SK-N-SH treated with all-trans-retinoic acid at 6 μM for 48 hours (cell line): Measurements from ENCODE around the gene KCP.

Experiments
- ATAC-seq: fragments of 200-7000 bp; cut with Tn5 transposase; 3 replicates; pipeline ENCODE4 v1.9.1; 2020; ENCODE audit warnings: mild to moderate bottlenecking, moderate library complexity
- ESRRG ChIP-seq: fragments of 250-450 bp; sonication (Bioruptor Pico); IDR thresholded peaks from 2 replicates; pipeline ENCODE4 v1.6.1; 2021; ENCODE audit warnings: mild to moderate bottlenecking
- ISL1 ChIP-seq: fragments of 250-450 bp; sonication (Bioruptor Pico); IDR thresholded peaks from 2 replicates; pipeline ENCODE4 v2.1.2; 2022; ENCODE audit warnings: mild to moderate bottlenecking, moderate library complexity
- PPARA ChIP-seq: fragments of 250-450 bp; sonication (Bioruptor Pico); IDR thresholded peaks from 2 replicates; pipeline ENCODE4 v1.5.0; 2020; ENCODE audit warnings: mild to moderate bottlenecking, borderline replicate concordance
- RARB ChIP-seq: fragments of 250-450 bp; sonication (Bioruptor Pico); IDR thresholded peaks from 2 replicates; pipeline ENCODE4 v1.8.0; 2021; ENCODE audit warnings: mild to moderate bottlenecking, moderate library complexity
- SNAI2 ChIP-seq: fragments of 250-450 bp; sonication (Bioruptor Pico); IDR thresholded peaks from 2 replicates; pipeline ENCODE4 v1.5.0; 2020; ENCODE audit warnings: mild to moderate bottlenecking, moderate library complexity
- TCF4 ChIP-seq: fragments of 250-450 bp; sonication (Bioruptor Pico); IDR thresholded peaks from 2 replicates; pipeline ENCODE4 v1.8.0; 2021; ENCODE audit warnings: mild to moderate bottlenecking, moderate library complexity, borderline replicate concordance
- TOX ChIP-seq: fragments of 250-450 bp; sonication (Bioruptor Pico); IDR thresholded peaks from 2 replicates; pipeline ENCODE4 v1.8.0; 2021; ENCODE audit warnings: mild to moderate bottlenecking, moderate library complexity, borderline replicate concordance
- ZC3H10 ChIP-seq: fragments of 250-450 bp; sonication (Bioruptor Pico); IDR thresholded peaks from 2 replicates; pipeline ENCODE4 v1.5.1; 2021; ENCODE audit warnings: mild to moderate bottlenecking, moderate library complexity
- ZFP3 ChIP-seq: fragments of 250-450 bp; sonication (Bioruptor Pico); IDR thresholded peaks from 2 replicates; pipeline ENCODE4 v1.5.0; 2020; ENCODE audit warnings: mild to moderate bottlenecking, moderate library complexity
- ZFP30 ChIP-seq: fragments of 450-650 bp; formaldehyde crosslinking; IDR thresholded peaks from 2 replicates; pipeline ENCODE4 v1.5.0; 2022; ENCODE audit warnings: mild to moderate bottlenecking, moderate library complexity
- ZNF565 ChIP-seq: fragments of 450-650 bp; formaldehyde crosslinking; conservative IDR thresholded peaks from 2 replicates; pipeline ENCODE4 v1.5.0; 2020; ENCODE audit warnings: low read depth, mild to moderate bottlenecking, moderate library complexity
- ZNF70 ChIP-seq: fragments of 450-650 bp; formaldehyde crosslinking; IDR thresholded peaks from 2 replicates; pipeline ENCODE4 v1.5.0; 2020; ENCODE audit warnings: mild to moderate bottlenecking, moderate library complexity
- ZNF8 ChIP-seq: fragments of 450-650 bp; formaldehyde crosslinking; IDR thresholded peaks from 2 replicates; pipeline ENCODE4 v1.5.0; 2020; ENCODE audit warnings: mild to moderate bottlenecking, moderate library complexity
- TF ChIP-seq, protein P1 (sequence below): fragments of 250-450 bp; sonication (Bioruptor Pico); IDR thresholded peaks from 2 replicates; pipeline ENCODE4 v1.5.0; 2020; ENCODE audit warnings: mild to moderate bottlenecking, moderate library complexity
- TF ChIP-seq, protein P2 (sequence below): fragments of 250-450 bp; sonication (Bioruptor Pico); IDR thresholded peaks from 2 replicates; pipeline ENCODE4 v1.5.1; 2021; ENCODE audit warnings: mild to moderate bottlenecking, moderate library complexity
- TF ChIP-seq, protein P3 (sequence below): fragments of 250-450 bp; sonication (Bioruptor Pico); IDR thresholded peaks from 2 replicates; pipeline ENCODE4 v1.8.0; 2021; ENCODE audit warnings: low read depth, mild to moderate bottlenecking, moderate library complexity, borderline replicate concordance
- TF ChIP-seq, protein P4 (sequence below): fragments of 250-450 bp; sonication (Bioruptor Pico); IDR thresholded peaks from 2 replicates; pipeline ENCODE4 v1.8.0; 2020; ENCODE audit warnings: mild to moderate bottlenecking, moderate library complexity, borderline replicate concordance
- TF ChIP-seq, protein P5 (sequence below): fragments of 250-450 bp; sonication (Bioruptor Pico); IDR thresholded peaks from 2 replicates; pipeline ENCODE4 v1.5.1; 2020; ENCODE audit warnings: low read depth, mild to moderate bottlenecking, moderate library complexity

KCP gene

DNA sequence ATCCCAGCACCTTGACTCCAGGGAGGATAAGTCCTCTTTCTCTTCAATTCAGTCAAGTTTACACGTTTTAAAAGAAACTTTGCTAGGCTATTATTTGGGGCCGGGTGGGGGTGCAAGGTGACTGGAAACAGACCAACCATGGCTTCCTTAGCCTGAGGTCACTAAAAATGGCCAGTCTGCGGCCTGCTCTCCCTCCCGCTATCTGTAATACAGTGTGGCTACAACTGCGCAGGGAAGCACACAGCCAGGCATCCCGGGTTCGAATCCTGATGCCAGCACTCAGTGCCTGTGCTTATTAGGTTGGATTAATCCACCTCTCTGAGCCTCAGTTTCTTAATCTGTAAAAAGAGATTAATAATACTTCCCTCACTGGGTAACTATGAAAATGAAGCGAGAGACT is 28.4 kb downstream of the KCP start:
- ATAC-seq: no peak

DNA sequence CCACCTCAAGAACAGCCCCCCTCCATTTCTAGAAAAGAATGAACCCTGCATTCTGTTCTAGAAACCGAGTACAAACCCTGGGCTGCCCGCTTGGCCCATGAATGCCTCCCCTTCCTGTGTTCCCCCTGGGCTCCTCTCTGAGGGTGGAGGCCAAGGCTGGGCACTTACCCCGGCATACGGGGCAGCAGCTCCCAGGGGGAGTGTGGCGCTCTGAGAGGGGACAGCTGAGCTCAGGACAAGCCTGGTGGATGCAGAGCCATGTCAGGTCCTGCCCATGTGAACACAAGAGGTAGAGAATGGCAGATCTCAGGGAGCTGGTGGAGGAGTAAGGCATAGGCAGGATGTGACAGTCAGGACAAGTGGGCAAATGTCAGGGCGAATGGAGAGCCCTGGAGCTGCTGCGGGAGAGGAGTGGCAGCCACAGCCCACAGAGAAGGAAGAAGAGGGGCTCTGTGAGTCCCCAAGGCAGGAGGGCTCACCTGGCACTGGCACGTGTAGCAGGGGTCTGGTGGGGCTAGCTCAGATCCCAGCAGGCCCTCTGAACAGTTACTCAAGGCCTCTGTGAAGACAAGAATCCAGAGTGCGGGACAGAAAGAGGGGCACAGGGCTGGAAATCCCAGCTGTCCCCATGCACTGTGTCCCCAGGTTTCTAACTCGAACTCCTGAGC is 28.9 kb downstream of the KCP start:
- TF ChIP-seq, protein P1, sequence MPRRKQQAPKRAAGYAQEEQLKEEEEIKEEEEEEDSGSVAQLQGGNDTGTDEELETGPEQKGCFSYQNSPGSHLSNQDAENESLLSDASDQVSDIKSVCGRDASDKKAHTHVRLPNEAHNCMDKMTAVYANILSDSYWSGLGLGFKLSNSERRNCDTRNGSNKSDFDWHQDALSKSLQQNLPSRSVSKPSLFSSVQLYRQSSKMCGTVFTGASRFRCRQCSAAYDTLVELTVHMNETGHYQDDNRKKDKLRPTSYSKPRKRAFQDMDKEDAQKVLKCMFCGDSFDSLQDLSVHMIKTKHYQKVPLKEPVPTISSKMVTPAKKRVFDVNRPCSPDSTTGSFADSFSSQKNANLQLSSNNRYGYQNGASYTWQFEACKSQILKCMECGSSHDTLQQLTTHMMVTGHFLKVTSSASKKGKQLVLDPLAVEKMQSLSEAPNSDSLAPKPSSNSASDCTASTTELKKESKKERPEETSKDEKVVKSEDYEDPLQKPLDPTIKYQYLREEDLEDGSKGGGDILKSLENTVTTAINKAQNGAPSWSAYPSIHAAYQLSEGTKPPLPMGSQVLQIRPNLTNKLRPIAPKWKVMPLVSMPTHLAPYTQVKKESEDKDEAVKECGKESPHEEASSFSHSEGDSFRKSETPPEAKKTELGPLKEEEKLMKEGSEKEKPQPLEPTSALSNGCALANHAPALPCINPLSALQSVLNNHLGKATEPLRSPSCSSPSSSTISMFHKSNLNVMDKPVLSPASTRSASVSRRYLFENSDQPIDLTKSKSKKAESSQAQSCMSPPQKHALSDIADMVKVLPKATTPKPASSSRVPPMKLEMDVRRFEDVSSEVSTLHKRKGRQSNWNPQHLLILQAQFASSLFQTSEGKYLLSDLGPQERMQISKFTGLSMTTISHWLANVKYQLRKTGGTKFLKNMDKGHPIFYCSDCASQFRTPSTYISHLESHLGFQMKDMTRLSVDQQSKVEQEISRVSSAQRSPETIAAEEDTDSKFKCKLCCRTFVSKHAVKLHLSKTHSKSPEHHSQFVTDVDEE: no peak
- TF ChIP-seq ZFP30 (no peak), ESRRG (CRISPR knock-in tag) (no peak), SNAI2 (CRISPR knock-in tag) (no peak), TOX (CRISPR knock-in tag) (no peak), TCF4 (CRISPR knock-in tag) (no peak), PPARA (CRISPR knock-in tag) (no peak), ZNF70 (CRISPR knock-in tag) (no peak), ZNF8 (CRISPR knock-in tag) (no peak), ZC3H10 (CRISPR knock-in tag) (no peak), ISL1 (no peak), ZNF565 (CRISPR knock-in tag) (no peak), ZFP3 (CRISPR knock-in tag) (no peak)
- TF ChIP-seq, protein P2, sequence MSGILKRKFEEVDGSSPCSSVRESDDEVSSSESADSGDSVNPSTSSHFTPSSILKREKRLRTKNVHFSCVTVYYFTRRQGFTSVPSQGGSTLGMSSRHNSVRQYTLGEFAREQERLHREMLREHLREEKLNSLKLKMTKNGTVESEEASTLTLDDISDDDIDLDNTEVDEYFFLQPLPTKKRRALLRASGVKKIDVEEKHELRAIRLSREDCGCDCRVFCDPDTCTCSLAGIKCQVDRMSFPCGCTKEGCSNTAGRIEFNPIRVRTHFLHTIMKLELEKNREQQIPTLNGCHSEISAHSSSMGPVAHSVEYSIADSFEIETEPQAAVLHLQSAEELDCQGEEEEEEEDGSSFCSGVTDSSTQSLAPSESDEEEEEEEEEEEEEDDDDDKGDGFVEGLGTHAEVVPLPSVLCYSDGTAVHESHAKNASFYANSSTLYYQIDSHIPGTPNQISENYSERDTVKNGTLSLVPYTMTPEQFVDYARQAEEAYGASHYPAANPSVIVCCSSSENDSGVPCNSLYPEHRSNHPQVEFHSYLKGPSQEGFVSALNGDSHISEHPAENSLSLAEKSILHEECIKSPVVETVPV (CRISPR knock-in tag): no peak
- TF ChIP-seq, protein P3, sequence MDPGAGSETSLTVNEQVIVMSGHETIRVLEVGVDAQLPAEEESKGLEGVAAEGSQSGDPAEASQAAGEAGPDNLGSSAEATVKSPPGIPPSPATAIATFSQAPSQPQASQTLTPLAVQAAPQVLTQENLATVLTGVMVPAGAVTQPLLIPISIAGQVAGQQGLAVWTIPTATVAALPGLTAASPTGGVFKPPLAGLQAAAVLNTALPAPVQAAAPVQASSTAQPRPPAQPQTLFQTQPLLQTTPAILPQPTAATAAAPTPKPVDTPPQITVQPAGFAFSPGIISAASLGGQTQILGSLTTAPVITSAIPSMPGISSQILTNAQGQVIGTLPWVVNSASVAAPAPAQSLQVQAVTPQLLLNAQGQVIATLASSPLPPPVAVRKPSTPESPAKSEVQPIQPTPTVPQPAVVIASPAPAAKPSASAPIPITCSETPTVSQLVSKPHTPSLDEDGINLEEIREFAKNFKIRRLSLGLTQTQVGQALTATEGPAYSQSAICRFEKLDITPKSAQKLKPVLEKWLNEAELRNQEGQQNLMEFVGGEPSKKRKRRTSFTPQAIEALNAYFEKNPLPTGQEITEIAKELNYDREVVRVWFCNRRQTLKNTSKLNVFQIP (CRISPR knock-in tag): no peak
- TF ChIP-seq, protein P4, sequence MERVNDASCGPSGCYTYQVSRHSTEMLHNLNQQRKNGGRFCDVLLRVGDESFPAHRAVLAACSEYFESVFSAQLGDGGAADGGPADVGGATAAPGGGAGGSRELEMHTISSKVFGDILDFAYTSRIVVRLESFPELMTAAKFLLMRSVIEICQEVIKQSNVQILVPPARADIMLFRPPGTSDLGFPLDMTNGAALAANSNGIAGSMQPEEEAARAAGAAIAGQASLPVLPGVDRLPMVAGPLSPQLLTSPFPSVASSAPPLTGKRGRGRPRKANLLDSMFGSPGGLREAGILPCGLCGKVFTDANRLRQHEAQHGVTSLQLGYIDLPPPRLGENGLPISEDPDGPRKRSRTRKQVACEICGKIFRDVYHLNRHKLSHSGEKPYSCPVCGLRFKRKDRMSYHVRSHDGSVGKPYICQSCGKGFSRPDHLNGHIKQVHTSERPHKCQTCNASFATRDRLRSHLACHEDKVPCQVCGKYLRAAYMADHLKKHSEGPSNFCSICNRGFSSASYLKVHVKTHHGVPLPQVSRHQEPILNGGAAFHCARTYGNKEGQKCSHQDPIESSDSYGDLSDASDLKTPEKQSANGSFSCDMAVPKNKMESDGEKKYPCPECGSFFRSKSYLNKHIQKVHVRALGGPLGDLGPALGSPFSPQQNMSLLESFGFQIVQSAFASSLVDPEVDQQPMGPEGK (CRISPR knock-in tag): no peak
- TF ChIP-seq, protein P5, sequence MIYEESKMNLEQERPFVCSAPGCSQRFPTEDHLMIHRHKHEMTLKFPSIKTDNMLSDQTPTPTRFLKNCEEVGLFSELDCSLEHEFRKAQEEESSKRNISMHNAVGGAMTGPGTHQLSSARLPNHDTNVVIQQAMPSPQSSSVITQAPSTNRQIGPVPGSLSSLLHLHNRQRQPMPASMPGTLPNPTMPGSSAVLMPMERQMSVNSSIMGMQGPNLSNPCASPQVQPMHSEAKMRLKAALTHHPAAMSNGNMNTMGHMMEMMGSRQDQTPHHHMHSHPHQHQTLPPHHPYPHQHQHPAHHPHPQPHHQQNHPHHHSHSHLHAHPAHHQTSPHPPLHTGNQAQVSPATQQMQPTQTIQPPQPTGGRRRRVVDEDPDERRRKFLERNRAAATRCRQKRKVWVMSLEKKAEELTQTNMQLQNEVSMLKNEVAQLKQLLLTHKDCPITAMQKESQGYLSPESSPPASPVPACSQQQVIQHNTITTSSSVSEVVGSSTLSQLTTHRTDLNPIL (CRISPR knock-in tag): no peak
- TF ChIP-seq, all 23 proteins: peak for 0
- no peak for ATAC-seq

More for the DNA sequence above, 28.4 kb downstream of the KCP start:
- TF ChIP-seq ISL1: no peak
- no peak for TF ChIP-seq TOX (CRISPR knock-in tag)
- no peak for TF ChIP-seq ZC3H10 (CRISPR knock-in tag)
- no peak for TF ChIP-seq RARB

DNA sequence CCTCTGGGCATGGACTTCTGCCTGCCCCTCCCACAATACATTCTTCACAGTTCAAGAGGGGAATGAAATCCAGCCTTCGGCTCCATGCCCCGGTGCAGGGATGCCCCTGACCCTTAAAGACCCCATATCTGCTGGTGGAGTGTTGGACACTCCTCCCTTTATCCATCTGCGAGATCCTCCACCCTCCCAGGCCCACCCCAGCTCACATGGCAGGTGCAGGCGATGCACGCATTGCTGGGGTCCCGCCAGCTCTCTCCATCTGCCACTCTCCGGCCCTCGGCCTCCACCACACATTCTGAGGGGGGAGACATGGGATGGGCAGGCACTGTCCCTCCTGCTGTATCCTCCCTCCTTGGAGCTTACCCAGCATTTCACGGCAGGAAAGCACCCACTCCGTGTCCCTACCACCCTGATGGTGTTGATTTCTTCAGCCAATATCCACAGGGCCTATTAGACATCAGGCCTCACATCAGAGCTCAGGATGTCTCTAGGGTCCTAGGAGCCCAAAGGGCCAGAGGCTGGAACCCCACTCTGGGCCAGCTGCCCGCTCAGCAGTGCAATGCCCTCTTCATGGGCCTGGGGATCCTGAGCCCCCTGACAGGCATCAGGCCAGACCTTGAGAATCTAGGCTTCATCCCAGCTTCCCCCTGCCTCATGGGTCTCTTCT is 29.6 kb downstream of the KCP start:
- TF ChIP-seq ZNF8 (CRISPR knock-in tag) (no peak), ZFP3 (CRISPR knock-in tag) (no peak), ZC3H10 (CRISPR knock-in tag) (no peak)
- TF ChIP-seq, protein P3 (CRISPR knock-in tag): no peak
- TF ChIP-seq, all 23 proteins: peak for 0
- no peak for ATAC-seq
